ENCODE data around the gene TACSTD2. TPM values are rescaled to one million over a fixed set of nuclear protein-coding genes. Genes with fewer than 3 reads are reported as not detected.

Gene TACSTD2
- total and polyA plus RNA-seq, 12 donors = 0.22 to 2.5 (median 0.92) TPM; not detected in 1

DNA sequence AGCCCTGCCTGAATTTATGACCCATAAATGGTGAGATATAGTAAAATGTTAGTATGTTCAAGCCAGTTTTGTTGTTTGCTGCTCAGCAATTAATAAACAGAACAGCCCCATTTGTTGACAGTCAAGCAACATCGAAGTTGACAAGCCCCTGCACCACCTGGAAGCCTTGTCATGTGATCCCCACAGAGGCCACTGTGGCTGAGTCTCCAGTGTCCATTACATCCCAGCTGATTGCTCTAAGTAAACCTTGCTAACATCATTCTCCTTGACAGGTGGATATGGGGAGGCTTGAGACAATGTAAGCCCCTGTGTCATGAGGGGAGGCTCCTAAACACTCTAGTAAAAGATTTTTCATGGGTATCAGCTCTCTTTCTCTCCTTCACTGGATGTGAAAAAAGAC, 17.5 kb upstream of the TACSTD2 start:
- H3K36me3 ChIP-seq (replicated peaks in 1 of 2) = no peaks in the 10 kb centered on the region
- WGBS, 4 donors = 50 to 86% (median 72%) methylated on average over 1 of the region's 1 CpG
- H3K4me3 ChIP-seq = no peak overlapping the region
- no peak for TF ChIP-seq POLR2A (IDR thresholded peaks at IDR 0.05)
- TF ChIP-seq, protein P1, sequence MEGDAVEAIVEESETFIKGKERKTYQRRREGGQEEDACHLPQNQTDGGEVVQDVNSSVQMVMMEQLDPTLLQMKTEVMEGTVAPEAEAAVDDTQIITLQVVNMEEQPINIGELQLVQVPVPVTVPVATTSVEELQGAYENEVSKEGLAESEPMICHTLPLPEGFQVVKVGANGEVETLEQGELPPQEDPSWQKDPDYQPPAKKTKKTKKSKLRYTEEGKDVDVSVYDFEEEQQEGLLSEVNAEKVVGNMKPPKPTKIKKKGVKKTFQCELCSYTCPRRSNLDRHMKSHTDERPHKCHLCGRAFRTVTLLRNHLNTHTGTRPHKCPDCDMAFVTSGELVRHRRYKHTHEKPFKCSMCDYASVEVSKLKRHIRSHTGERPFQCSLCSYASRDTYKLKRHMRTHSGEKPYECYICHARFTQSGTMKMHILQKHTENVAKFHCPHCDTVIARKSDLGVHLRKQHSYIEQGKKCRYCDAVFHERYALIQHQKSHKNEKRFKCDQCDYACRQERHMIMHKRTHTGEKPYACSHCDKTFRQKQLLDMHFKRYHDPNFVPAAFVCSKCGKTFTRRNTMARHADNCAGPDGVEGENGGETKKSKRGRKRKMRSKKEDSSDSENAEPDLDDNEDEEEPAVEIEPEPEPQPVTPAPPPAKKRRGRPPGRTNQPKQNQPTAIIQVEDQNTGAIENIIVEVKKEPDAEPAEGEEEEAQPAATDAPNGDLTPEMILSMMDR (IDR thresholded peaks at IDR 0.05) = no peak
- no peaks in the 10 kb centered on the region for H3K9me3 ChIP-seq (replicated peaks in 1 of 3)
- intact Hi-C loops (cut with DNase I) = no loop called here
- H3K27me3 ChIP-seq = no peaks in the 10 kb centered on the region
- no peak overlapping the region for H3K27ac ChIP-seq
- H3K4me1 ChIP-seq (replicated peaks in 1 of 2) = peaks cover 7 to 16% of the 10 kb centered on the region in 2 donors
- no peak for DNase-seq

DNA sequence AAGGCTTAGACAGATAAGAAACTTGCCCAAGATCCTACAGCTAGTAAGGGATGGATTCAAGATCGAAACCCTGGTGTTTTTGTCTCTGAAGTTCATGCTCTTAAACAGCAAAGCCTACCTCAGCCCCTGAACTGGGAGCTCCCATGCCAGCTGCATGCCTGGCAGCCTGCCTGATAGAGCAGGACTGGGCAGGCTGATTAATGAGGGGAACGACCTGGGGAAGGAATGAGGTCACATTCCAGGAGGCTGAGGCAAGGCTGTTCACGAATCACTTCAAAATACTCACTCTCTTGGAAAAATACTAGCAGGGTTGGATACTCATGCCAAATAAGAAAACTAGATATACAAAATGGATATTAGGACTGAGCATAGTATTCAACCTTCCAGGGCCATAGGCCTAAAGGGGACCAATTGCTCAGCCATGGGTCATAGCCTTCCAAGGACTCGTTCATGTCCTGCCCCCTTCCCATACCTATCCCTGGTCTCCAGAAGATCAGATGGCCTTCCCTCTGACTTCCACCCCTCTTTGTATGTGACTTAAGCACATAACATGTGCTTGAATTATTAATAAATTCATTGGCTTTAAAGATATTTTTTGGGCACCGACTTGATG, 15.6 kb upstream of the TACSTD2 start:
- DNase-seq = peak; percentile 84 to 95 (median 95)
- intact Hi-C loops (cut with DNase I) = no loop called here
- H3K9me3 ChIP-seq (replicated peaks in 1 of 3) = no peaks in the 10 kb centered on the region
- no peak overlapping the region for H3K4me3 ChIP-seq
- H3K27ac ChIP-seq = peak overlapping the region in 4 of 5 donors; percentile 58 to 89 (median 68)
- no peak for TF ChIP-seq POLR2A (IDR thresholded peaks at IDR 0.05)
- TF ChIP-seq, protein P1 (IDR thresholded peaks at IDR 0.05) = no peak
- no peaks in the 10 kb centered on the region for H3K27me3 ChIP-seq
- H3K4me1 ChIP-seq (replicated peaks in 1 of 2) = peaks cover 7 to 16% of the 10 kb centered on the region in 2 donors
- H3K36me3 ChIP-seq (replicated peaks in 1 of 2) = no peaks in the 10 kb centered on the region
- 19 to 29% (median 24%) methylated on average over 5 of the region's 5 CpGs for WGBS, 4 donors

DNA sequence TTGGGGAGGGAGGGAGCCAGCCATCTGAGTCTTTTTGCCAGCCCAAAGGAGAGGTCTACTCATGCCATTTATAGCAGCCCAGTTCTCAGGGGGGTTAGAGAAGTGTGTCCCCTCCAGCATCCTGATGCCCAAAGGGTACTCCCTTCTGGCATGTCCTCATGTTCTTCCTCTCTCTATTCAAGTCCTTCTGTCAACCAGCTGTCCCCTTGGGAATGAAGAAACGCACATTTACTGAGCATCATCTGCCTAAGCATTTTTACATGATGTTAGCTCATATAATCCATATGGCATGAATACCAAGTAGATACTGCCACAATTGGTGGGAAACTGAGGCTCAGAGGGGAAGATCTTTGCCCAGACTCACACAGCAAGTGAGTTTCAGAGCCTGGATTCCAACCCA, 14.8 kb upstream of the TACSTD2 start:
- TF ChIP-seq, protein P1 (IDR thresholded peaks at IDR 0.05) = no peak
- TF ChIP-seq POLR2A (IDR thresholded peaks at IDR 0.05) = no peak
- WGBS, 4 donors = 79 to 92% (median 87%) methylated on average over 1 of the region's 1 CpG
- peak overlapping the region in 4 of 5 donors; percentile 58 to 89 (median 63) for H3K27ac ChIP-seq
- DNase-seq = no peak
- H3K9me3 ChIP-seq (replicated peaks in 1 of 3) = no peaks in the 10 kb centered on the region
- intact Hi-C loops (cut with DNase I) = no loop called here
- H3K4me3 ChIP-seq = no peak overlapping the region
- peaks cover 7 to 16% of the 10 kb centered on the region in 2 donors for H3K4me1 ChIP-seq (replicated peaks in 1 of 2)
- H3K36me3 ChIP-seq (replicated peaks in 1 of 2) = no peaks in the 10 kb centered on the region
- H3K27me3 ChIP-seq = no peaks in the 10 kb centered on the region

DNA sequence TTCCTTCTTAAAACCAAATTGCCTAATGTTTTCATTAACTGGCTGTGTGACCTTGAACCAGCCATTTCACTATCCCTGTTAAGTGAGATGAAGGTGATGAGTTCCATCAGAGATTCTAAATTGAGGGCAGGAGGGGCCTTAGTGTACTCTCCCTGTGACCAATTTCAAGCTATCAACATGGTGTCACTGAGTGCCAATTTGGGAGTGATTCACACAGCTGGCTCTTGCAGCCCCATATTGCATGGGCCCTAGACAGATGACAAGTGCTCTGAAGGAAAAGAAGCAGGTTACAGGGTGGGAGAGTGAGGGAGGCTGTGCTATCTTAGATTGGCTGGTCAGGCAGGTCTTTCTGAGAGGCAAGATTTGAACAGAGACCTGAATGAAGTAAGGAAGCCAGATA, 13.0 kb upstream of the TACSTD2 start:
- intact Hi-C loops (cut with DNase I) = no loop called here
- H3K4me1 ChIP-seq (replicated peaks in 1 of 2) = peaks cover 7 to 16% of the 10 kb centered on the region in 2 donors
- TF ChIP-seq, protein P1 (IDR thresholded peaks at IDR 0.05) = no peak
- TF ChIP-seq POLR2A (IDR thresholded peaks at IDR 0.05) = no peak

More for the DNA sequence above, 13.0 kb upstream of the TACSTD2 start:
- no peak overlapping the region for H3K4me3 ChIP-seq
- DNase-seq = no peak
- H3K27ac ChIP-seq = no peak overlapping the region
- no peaks in the 10 kb centered on the region for H3K27me3 ChIP-seq
- no peaks in the 10 kb centered on the region for H3K36me3 ChIP-seq (replicated peaks in 1 of 2)
- H3K9me3 ChIP-seq (replicated peaks in 1 of 3) = no peaks in the 10 kb centered on the region
